Colonic mucosa (tissue), 4 donors: ENCODE data around the gene RFC2. TPM values are rescaled to one million over a fixed set of nuclear protein-coding genes. Genes with fewer than 3 reads are reported as not detected.
A peak's percentile ranks its signal among the peaks of the same experiment; 100 is the strongest.

Source experiments
- DNase-seq: peaks from one replicate; pipeline ENCODE4 v3.0.0-alpha.2; 2020
- H3K27ac ChIP-seq: fragments of 200-600 bp; one replicate; pipeline ENCODE4 v1.8.0; 2021
- H3K27me3 ChIP-seq: fragments of 200-600 bp; one replicate; pipeline ENCODE4 v1.8.0; 2021
- H3K36me3 ChIP-seq: fragments of 200-600 bp; one replicate; pipeline ENCODE4 v1.8.0; 2021
- H3K4me1 ChIP-seq: fragments of 200-600 bp; one replicate; pipeline ENCODE4 v1.8.0; 2021; ENCODE audit warnings: mild to moderate bottlenecking
- H3K4me3 ChIP-seq: fragments of 200-600 bp; one replicate; pipeline ENCODE4 v1.8.0; 2021
- H3K9ac ChIP-seq, 2 donors: one replicate each; pipeline ENCODE4 v1.7.0; 2013; ENCODE audit warnings: control low read depth in 2 of 2, low read depth in 2 of 2, low read length in 2 of 2
- H3K9me3 ChIP-seq: fragments of 200-600 bp; one replicate; pipeline ENCODE4 v1.8.0; 2021
- intact Hi-C: fragments of 100-400 bp; cut with DNase I; formaldehyde crosslinking; loops from one replicate; pipeline ENCODE4 v1.14.1; 2022
- total RNA-seq, 2 donors: library from RNA; stranded (reverse); fragmentation: NEBNext Ultra II Directional in 1 of 2; extraction: Animal tissue kit (Norgen Biotek cat#: 25700) in 1 of 2; gene quantifications; one replicate each; pipeline ENCODE4 v1.2.1, GENCODE V29; 2021
- TF ChIP-seq, protein P1 (sequence below): fragments of 200-600 bp; IDR thresholded peaks from one replicate; pipeline ENCODE4 v1.8.0; 2022; ENCODE audit warnings: antibody characterized with exemption, mild to moderate bottlenecking
- donor health status: healthy.
- donor health status: DM: no; HTN: no; CAD: no.
- donor health status: DM: no; HTN: no; CAD: no.

RFC2 gene
- total RNA-seq, 2 donors from 2014 or later = 18.5 to 43.8 TPM

- Histone ChIP-seq H3K36me3 (no peaks in the 10 kb centered on the region), H3K4me3 (no peak overlapping the region), H3K27me3 (no peaks in the 10 kb centered on the region), H3K4me1 (peaks cover 14% of the 10 kb centered on the region), H3K9ac (peak overlapping the region in 1 of 2 donors; percentile 38), H3K9me3 (no peaks in the 10 kb centered on the region), H3K27ac (no peak overlapping the region)
- DNase-seq = no peak
- intact Hi-C loops = loop anchor here (10.0 kb wide), 1 partner anchor 70 kb away; no protein-coding TSS in a partner anchor
- TF ChIP-seq, protein P1, sequence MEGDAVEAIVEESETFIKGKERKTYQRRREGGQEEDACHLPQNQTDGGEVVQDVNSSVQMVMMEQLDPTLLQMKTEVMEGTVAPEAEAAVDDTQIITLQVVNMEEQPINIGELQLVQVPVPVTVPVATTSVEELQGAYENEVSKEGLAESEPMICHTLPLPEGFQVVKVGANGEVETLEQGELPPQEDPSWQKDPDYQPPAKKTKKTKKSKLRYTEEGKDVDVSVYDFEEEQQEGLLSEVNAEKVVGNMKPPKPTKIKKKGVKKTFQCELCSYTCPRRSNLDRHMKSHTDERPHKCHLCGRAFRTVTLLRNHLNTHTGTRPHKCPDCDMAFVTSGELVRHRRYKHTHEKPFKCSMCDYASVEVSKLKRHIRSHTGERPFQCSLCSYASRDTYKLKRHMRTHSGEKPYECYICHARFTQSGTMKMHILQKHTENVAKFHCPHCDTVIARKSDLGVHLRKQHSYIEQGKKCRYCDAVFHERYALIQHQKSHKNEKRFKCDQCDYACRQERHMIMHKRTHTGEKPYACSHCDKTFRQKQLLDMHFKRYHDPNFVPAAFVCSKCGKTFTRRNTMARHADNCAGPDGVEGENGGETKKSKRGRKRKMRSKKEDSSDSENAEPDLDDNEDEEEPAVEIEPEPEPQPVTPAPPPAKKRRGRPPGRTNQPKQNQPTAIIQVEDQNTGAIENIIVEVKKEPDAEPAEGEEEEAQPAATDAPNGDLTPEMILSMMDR = no peak
Observed at GRCh38 chr7:74294191-74294998, 40.2 kb upstream of the RFC2 start.

DNA sequence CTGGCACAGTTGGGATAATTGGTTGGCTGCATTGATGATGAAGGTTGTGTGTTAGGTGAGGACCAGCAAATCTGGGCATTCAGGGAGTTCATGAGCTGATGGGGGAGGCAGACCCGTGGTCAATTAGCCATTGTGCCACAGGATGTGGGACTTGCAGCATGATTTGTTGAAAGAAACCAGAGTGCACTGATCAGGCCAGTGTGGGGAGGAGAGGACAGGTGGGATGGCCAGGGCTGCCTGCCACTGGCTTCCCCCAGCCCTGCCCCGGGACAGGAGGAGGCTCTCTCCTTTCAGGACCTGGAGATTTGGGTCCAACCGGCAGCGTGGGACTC is 39.3 kb upstream of the RFC2 start:
- TF ChIP-seq, protein P1 = no peak
- H3K4me3 ChIP-seq = peak overlapping the region; percentile 5
- H3K9ac ChIP-seq = peak overlapping the region; percentile 46 to 79
- peak overlapping the region; percentile 87 for H3K27ac ChIP-seq
- peaks cover 15% of the 10 kb centered on the region for H3K4me1 ChIP-seq
- H3K27me3 ChIP-seq = no peaks in the 10 kb centered on the region
- no peaks in the 10 kb centered on the region for H3K9me3 ChIP-seq
- intact Hi-C loops = loop anchor here (10.0 kb wide), 1 partner anchor 71 kb away; no protein-coding TSS in a partner anchor
- H3K36me3 ChIP-seq = no peaks in the 10 kb centered on the region
- DNase-seq = no peak

GRCh38 chr7:74292757-74293576 is 38.8 kb upstream of the RFC2 start:
- peak; percentile 92 for DNase-seq
- TF ChIP-seq, protein P1 = no peak
- Histone ChIP-seq H3K36me3 (no peaks in the 10 kb centered on the region), H3K27me3 (no peaks in the 10 kb centered on the region), H3K27ac (peak overlapping the region; percentile 87), H3K4me3 (peak overlapping the region; percentile 5), H3K9me3 (no peaks in the 10 kb centered on the region), H3K9ac (peak overlapping the region; percentile 46 to 79), H3K4me1 (peaks cover 19% of the 10 kb centered on the region)
- intact Hi-C loops = loop anchor here (10.0 kb wide), 1 partner anchor 72 kb away; no protein-coding TSS in a partner anchor

GRCh38 chr7:74291535-74291934 is 37.3 kb upstream of the RFC2 start:
- intact Hi-C loops = loop anchor here (10.0 kb wide), 1 partner anchor 73 kb away; no protein-coding TSS in a partner anchor
- TF ChIP-seq, protein P1 = no peak
- no peaks in the 10 kb centered on the region for H3K27me3 ChIP-seq
- no peak for DNase-seq
- H3K36me3 ChIP-seq = no peaks in the 10 kb centered on the region
- H3K9ac ChIP-seq = peak overlapping the region; percentile 64 to 96
- H3K9me3 ChIP-seq = no peaks in the 10 kb centered on the region
- H3K4me1 ChIP-seq = peaks cover 19% of the 10 kb centered on the region
- H3K27ac ChIP-seq = peak overlapping the region; percentile 87
- H3K4me3 ChIP-seq = peak overlapping the region; percentile 84

GRCh38 chr7:74290981-74291441 is 36.8 kb upstream of the RFC2 start:
- peak overlapping the region; percentile 92 to 96 for H3K9ac ChIP-seq
- peak; percentile 75 for DNase-seq

More at GRCh38 chr7:74290981-74291441, 36.8 kb upstream of the RFC2 start:
- H3K27ac ChIP-seq = peak overlapping the region; percentile 87
- intact Hi-C loops = loop anchor here (10.0 kb wide), 1 partner anchor 74 kb away; no protein-coding TSS in a partner anchor
- peaks cover 19% of the 10 kb centered on the region for H3K4me1 ChIP-seq
- H3K4me3 ChIP-seq = peak overlapping the region; percentile 84
- H3K36me3 ChIP-seq = no peaks in the 10 kb centered on the region
- no peaks in the 10 kb centered on the region for H3K9me3 ChIP-seq
- TF ChIP-seq, protein P1 = no peak
- H3K27me3 ChIP-seq = no peaks in the 10 kb centered on the region
